HG02588 (cell line): Measurements from ENCODE around the gene FOXD3.

Experiments
- ATAC-seq: cut with Tn5 transposase; IDR thresholded peaks from one replicate; pipeline ENCODE4 v1.9.1; 2021; ENCODE audit warnings: mild to moderate bottlenecking, moderate library complexity; ENCODE audit not compliant: unreplicated experiment

The FOXD3 gene

GRCh38 chr1:63320022-63320721, 2.2 kb upstream of the FOXD3 start:
- no peak for ATAC-seq

DNA sequence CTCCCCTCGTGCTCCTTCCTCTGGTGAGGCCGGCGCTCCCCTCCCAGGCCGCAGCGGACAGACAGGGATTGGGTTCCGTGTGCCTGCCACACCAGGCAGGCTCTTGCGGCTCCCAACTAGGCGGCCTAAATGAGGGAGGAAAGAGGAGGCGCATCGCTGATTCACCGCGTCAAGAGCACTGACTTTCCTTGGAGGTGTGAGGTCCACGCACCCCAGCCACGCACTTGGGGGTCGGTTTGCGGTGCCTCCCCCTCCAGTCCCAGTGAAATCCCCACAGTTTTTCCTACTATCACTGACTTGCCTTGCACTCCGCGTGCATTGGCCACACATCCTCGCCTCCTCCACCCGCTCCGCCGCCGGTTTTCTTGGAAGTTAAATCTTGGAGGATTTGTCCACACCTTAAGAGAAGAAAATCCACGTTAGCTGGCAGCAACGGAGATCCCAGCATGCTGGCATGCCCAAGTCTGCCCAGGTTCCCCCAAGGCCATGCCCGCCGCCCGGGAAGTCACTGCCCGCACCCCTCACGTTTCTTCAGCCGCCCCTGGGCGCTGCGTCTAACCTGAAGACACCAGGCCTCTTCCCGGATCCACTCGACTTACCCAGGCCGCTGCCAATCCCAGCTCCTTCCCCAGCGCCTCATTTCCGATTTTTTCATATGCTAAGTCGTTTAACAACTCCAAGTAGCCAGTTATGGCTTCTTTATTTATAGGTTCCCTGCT, 1.1 kb upstream of the FOXD3 start:
- no peak for ATAC-seq

DNA sequence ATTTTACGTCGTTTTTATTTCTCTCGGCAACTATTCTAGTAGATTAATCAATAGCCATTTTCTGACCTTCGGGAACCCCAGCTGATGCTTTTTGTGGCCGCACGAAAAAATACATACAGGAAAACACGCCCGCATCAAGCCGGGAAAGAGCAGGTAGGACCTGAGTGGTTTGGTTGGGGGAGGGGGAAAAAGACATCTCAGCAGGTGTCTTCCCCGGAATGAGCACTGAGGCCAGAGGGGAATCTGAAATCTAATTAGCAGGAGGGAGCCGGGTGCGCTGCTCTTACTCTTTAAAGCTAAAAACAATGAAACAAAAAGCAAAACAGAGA, 618 bp upstream of the FOXD3 start:
- no peak for ATAC-seq

DNA sequence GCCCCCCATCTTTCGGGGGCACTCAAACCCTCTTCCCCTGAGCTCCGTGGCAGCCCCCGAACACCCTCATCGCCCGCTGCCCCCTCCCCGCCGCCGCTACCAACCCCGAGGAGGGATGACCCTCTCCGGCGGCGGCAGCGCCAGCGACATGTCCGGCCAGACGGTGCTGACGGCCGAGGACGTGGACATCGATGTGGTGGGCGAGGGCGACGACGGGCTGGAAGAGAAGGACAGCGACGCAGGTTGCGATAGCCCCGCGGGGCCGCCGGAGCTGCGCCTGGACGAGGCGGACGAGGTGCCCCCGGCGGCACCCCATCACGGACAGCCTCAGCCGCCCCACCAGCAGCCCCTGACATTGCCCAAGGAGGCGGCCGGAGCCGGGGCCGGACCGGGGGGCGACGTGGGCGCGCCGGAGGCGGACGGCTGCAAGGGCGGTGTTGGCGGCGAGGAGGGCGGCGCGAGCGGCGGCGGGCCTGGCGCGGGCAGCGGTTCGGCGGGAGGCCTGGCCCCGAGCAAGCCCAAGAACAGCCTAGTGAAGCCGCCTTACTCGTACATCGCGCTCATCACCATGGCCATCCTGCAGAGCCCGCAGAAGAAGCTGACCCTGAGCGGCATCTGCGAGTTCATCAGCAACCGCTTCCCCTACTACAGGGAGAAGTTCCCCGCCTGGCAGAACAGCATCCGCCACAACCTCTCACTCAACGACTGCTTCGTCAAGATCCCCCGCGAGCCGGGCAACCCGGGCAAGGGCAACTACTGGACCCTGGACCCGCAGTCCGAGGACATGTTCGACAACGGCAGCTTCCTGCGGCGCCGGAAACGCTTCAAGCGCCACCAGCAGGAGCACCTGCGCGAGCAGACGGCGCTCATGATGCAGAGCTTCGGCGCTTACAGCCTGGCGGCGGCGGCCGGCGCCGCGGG, 837 bp downstream of the FOXD3 start:
- no peak for ATAC-seq

DNA sequence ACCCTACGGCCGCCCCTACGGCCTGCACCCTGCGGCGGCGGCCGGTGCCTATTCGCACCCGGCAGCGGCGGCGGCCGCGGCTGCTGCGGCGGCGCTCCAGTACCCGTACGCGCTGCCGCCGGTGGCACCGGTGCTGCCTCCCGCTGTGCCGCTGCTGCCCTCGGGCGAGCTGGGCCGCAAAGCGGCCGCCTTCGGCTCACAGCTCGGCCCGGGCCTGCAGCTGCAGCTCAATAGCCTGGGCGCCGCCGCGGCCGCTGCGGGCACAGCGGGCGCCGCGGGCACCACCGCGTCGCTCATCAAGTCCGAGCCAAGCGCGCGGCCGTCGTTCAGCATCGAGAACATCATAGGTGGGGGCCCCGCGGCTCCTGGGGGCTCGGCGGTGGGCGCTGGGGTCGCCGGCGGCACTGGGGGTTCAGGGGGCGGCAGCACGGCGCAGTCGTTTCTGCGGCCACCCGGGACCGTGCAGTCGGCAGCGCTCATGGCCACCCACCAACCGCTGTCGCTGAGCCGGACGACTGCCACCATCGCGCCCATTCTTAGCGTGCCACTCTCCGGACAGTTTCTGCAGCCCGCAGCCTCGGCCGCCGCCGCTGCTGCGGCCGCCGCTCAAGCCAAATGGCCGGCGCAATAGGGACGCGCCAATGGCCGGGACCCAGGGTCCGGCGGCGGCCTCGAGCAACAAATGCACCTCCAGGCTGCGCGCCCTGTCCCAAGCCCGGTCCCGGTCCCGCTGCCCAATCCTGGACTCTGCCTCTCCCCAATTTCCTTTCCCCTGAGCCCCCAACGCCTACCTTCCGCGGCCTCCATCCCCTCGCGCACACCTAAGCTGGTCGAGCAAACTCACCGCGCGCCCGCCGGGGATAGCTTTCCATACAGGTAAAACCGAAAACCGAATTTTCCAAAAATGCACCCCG, 1.8 kb downstream of the FOXD3 start:
- ATAC-seq = no peak

DNA sequence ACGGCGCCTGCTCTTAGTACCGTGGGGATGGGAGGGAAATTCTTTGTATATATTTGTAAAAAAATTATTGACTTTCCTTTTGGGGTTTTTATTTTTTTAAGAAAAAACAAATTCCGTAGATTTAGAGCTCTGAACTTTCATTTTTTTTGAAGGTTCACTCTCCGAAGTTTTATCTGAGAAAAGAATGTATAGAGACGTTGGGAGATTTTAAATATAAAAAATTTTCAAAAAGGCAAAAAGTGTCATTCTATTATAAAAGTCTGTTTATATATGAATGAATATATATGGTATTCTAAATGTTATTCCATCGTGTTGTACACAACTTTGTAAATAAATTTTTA, 2.4 kb downstream of the FOXD3 start:
- ATAC-seq = no peak

DNA sequence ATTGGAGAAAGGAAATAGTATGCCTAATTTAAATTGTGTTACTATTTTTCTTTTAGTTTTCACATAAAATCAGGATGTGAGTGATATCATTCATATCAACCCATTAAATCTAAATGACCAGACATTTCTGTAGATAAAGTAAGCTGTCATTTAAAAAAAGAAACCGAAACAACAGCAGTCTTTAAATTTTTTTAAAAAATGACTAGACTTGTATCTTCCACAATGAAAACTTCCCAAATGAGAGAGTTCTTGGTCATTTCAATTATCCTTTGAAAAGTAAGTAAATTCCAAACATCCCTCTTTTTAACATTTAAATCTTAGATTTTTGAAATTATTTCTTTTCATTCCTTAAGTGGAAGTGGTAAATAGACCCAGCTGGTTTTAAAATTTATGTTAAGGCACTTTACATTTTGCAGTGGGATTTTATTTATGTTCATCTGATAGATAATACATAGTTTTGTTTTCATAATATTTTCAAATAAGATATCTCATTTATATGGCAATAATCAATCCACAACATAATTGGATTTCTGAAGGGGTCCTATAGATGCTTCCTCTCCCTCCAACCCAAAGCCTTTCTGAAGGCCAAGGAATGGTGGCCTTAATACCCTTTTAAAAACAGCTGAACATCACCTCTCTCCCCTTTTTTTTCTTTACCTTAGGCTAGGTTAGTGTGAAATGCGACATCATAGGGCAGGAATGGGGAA, 3.1 kb downstream of the FOXD3 start:
- no peak for ATAC-seq

- ATAC-seq = no peak
These were observed 3.7 kb downstream of the FOXD3 start for GRCh38 chr1:63326106-63326472.

DNA sequence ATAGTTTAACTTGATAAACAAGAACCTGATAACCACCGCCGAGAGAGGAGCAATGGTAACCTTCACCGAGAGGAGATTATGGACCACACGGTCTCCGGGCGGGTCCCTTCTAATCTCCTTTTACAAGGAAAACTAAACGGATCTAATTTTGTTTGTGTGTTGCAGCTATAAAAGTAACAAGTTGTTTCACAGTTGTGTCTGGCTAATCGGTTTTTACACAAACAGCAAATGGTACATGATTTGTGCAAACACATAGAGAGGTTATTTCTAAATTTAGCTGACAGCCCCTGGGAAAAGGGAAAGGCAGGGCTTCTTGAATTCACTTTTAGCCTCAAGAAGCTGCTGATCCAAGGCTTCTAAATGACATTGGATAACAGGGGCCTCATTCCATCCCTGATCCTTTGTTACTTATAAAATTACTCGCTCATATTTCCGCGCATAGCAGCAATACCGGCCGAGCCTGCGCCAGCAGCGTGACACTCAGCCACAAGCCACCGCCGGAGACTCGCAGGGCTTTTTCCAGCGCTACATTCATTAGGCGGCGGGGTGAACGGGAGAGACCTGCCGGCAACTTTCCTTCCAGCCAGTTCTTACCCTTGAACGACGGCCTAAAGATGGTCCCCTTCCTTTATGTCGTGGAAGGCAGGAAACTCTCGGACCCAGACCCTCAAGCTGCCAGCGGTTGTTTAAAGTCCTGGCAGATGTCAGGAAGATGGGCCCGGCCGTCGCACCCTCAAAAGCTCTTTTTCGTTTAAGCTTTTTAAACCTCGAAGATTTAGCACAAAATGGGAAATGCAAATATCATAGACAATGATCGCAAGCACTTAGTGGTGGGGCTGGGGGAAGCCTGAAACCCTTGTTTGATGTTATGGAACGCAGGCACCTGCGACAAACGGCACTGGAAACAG, 4.4 kb downstream of the FOXD3 start:
- no peak for ATAC-seq

DNA sequence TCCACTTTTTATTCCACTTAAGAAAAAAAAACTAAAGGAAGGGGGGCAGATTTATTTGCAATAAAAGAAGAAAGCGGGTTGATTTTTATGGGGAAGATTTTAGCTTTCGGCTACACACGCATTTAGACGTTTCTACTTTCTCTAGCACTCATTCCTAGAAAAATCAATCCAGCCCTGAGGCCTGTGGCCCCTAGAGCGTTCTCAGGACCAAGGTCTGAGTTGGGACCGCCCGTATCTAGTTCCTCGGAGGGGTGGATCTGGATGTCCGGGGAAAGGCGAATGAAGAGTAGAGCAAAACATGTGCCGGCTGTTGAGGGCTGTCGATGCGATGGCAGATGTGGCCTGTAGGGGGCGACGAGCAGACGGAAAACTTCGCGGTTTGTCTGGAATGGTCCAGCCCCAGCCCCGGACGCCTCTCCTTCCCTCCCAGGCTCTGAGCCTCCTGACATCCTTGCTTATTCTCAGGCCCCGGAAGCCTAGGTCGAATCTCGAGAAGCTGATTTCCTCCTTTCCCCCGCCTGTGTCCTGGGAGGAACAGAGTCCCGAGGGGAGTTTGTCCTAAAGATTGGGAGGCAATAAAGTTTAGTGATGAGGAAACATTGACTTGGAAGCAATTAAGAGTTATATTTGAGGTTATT, 5.2 kb downstream of the FOXD3 start:
- ATAC-seq = peak; percentile 51

DNA sequence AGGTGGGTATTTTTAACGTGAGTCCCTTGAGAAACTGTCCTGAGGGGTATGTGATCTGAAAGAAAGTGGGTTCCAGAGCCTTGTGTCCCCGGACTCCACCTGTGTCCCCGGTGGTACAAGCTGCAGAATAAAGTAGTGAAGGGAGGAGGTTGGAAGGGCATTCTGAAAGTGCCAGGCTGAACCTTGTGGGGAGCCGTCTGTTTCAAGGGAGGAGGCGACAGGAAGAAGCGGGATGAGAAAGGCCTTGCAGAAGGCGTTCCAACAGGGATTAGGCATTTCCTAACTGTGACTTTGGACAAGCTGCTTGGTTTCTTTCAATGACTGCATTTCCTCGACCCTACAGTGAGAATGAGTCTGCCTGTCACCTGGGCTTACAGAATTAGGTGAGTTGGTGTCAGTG, 5.8 kb downstream of the FOXD3 start:
- ATAC-seq = no peak

DNA sequence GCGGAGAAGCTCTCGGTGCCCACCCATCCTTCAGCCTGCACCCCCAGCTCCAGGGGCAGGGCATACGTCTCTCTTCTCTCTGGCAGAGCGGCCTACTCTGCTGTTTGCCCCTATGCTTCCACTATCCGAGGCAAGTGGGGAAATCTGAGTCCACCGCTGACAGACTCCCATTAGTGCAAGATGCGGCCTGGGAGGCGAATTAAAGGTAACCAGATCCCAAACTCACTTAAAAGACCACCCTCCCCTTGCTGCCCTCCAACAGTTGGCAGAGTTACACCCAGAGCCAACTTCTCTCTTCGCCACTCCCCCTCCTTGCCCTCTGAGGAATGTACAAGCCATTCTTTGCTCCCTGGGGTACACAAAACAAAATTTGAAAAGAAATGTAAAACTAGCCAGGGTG, 6.4 kb downstream of the FOXD3 start:
- ATAC-seq = no peak

DNA sequence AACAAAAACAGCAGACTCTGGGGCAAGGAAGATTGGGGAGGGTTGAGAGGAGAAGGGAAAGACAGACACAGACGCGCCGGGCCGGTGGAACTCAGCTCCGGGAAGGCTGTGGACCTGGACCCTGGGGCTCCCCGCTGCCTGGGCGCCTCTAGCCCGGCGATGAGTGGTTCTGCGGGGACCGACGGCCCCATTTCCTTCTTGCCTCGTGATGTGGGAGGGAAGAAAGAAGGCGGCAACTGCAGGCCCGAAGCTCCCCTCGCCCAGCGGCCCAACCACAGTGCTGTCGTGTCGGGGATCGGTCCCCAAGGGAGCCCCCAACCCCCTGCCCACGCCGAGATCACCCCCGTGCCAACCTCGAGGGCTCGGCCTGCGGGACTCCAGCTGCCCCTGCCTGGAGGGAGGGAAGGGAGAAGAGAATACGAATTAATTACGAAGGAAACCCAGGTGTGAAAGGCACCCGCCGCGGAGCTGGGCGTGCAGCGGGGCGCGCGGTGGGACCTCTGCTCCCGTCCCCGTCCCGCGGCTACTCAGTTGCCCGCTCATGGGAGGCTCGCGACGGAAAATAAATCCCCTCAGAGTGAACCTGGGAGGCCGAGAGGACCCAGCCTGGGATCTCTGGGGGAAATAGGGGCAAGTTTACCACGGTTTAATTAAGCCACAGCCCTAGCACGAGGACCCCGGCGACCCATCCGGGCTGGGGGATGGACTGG, 7.4 kb downstream of the FOXD3 start:
- no peak for ATAC-seq

DNA sequence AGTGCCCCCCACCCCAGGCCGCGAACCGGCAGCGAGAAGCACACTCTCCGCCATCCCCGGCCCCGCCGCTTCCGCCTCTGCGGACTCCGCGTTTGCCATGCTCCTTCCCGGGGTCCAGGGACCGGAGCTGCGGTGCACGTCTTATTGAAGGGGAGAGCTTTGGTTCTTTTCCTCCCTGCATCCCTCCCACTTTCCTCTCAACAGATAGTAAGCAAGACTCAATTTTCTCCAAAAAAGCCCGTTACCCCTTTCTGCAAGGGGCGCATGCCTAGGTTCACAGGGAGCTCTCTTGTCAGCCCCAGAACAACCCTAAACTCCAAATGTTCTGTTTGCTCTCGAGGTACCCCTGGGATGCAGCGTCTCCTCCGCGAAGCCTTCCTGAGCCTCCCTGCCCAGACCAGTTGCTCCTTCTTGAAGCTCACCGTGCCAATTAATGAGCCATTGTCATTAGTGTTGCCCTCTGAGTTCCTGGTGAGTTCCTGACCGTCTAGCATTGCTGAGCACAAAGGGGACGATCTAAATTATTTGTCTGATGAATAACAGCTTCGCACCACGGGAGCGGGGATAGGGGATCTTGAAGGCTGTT, 8.1 kb downstream of the FOXD3 start:
- no peak for ATAC-seq

- no peak for ATAC-seq
These were observed 20.0 kb downstream of the FOXD3 start for GRCh38 chr1:63342402-63342801.

- no peak for ATAC-seq
These were observed 21.6 kb downstream of the FOXD3 start for GRCh38 chr1:63343922-63344321.

- no peak for ATAC-seq
These were observed 28.0 kb downstream of the FOXD3 start for GRCh38 chr1:63350320-63350719.

DNA sequence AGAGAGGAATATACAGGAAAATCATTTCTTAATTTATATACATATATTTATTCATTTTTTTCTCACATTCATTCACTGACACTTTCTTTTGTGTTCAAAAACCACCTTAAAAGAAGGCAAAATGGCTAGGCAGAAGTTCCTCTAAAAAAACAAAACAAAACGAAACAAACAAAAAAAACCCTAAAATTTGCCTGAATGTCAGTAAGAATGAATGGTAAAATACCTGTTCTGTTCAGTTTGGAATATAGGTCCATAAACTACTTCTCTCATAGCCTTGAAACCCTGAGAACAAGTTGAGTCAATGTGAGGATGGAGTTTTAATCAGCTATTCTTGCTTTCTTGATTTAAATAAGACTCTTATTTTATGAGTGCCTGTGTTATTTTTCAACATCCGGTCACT, 30.4 kb downstream of the FOXD3 start:
- ATAC-seq = no peak
